22Rv1 (cell line): ENCODE data around the gene EZH2.

Source experiments
- ZFX ChIP-seq: fragments of 450-650 bp; IDR thresholded peaks from 2 replicates; pipeline ENCODE4 v1.6.1; 2017; ENCODE audit warnings: antibody characterized with exemption, borderline replicate concordance
- TF ChIP-seq, protein P1 (sequence below): fragments of 450-650 bp; IDR thresholded peaks from 2 replicates; pipeline ENCODE4 v1.5.1; 2017; ENCODE audit warnings: mild to moderate bottlenecking

DNA sequence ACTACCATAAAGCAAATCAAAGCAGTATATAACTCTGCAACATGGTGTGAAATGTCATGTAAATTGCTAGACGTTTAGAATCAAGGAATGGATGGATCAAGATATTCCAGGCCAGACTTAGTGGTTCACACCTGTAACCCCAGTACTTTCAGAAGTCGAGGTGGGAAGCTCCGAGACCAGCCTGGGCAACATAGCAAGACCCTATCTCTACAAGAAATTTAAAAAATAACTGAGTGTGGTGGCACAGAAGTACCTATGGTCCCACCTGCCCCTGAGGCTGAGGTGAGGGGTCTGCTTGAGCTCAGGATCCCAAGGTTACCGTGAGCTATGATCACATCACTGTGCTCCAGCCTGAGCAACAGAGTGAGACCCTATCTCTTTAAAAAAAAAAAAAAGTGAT, 2.8 kb upstream of the EZH2 start:
- TF ChIP-seq, protein P1, sequence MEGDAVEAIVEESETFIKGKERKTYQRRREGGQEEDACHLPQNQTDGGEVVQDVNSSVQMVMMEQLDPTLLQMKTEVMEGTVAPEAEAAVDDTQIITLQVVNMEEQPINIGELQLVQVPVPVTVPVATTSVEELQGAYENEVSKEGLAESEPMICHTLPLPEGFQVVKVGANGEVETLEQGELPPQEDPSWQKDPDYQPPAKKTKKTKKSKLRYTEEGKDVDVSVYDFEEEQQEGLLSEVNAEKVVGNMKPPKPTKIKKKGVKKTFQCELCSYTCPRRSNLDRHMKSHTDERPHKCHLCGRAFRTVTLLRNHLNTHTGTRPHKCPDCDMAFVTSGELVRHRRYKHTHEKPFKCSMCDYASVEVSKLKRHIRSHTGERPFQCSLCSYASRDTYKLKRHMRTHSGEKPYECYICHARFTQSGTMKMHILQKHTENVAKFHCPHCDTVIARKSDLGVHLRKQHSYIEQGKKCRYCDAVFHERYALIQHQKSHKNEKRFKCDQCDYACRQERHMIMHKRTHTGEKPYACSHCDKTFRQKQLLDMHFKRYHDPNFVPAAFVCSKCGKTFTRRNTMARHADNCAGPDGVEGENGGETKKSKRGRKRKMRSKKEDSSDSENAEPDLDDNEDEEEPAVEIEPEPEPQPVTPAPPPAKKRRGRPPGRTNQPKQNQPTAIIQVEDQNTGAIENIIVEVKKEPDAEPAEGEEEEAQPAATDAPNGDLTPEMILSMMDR, result no peak
- no peak for TF ChIP-seq ZFX
